Parathyroid adenoma (tissue), 2 donors: Measurements from ENCODE around the gene AGAP1.

ENCODE experiments used
- H2AFZ ChIP-seq: fragments of 300-600 bp; sonication (generic); one replicate; pipeline ENCODE4 v1.7.0; 2017; ENCODE audit warnings: antibody characterized with exemption, mild to moderate bottlenecking
- H3K27ac ChIP-seq: fragments of 300-600 bp; sonication (generic); one replicate; pipeline ENCODE4 v1.7.0; 2017
- H3K27me3 ChIP-seq: fragments of 300-600 bp; sonication (generic); one replicate; pipeline ENCODE4 v1.7.0; 2017; ENCODE audit warnings: low read length; ENCODE audit not compliant: control insufficient read depth, insufficient read depth
- H3K36me3 ChIP-seq: fragments of 300-600 bp; sonication (generic); one replicate; pipeline ENCODE4 v1.7.0; 2017; ENCODE audit warnings: low read length; ENCODE audit not compliant: control insufficient read depth, insufficient read depth
- H3K4me1 ChIP-seq: fragments of 300-600 bp; sonication (generic); one replicate; pipeline ENCODE4 v1.7.0; 2017; ENCODE audit warnings: control low read depth
- H3K4me2 ChIP-seq: fragments of 300-600 bp; sonication (generic); one replicate; pipeline ENCODE4 v1.7.0; 2017; ENCODE audit warnings: low read length
- H3K4me3 ChIP-seq: fragments of 300-600 bp; sonication (generic); one replicate; pipeline ENCODE4 v1.7.0; 2017; ENCODE audit warnings: low read depth, low read length
- H3K79me2 ChIP-seq: fragments of 300-600 bp; sonication (generic); one replicate; pipeline ENCODE4 v1.7.0; 2017; ENCODE audit warnings: control low read depth
- H3K9ac ChIP-seq: fragments of 300-600 bp; sonication (generic); one replicate; pipeline ENCODE4 v1.7.0; 2017; ENCODE audit warnings: mild to moderate bottlenecking
- H3K9me3 ChIP-seq: fragments of 300-600 bp; sonication (generic); one replicate; pipeline ENCODE4 v1.7.0; 2017; ENCODE audit warnings: low read length; ENCODE audit not compliant: control insufficient read depth
- TF ChIP-seq, protein P1 (sequence below): fragments of 300-600 bp; sonication (generic); IDR thresholded peaks from one replicate; pipeline ENCODE4 v1.7.0; 2017; ENCODE audit warnings: antibody characterized with exemption, mild to moderate bottlenecking
- donor health status: primary hyperparathyroidism.

The AGAP1 gene

DNA sequence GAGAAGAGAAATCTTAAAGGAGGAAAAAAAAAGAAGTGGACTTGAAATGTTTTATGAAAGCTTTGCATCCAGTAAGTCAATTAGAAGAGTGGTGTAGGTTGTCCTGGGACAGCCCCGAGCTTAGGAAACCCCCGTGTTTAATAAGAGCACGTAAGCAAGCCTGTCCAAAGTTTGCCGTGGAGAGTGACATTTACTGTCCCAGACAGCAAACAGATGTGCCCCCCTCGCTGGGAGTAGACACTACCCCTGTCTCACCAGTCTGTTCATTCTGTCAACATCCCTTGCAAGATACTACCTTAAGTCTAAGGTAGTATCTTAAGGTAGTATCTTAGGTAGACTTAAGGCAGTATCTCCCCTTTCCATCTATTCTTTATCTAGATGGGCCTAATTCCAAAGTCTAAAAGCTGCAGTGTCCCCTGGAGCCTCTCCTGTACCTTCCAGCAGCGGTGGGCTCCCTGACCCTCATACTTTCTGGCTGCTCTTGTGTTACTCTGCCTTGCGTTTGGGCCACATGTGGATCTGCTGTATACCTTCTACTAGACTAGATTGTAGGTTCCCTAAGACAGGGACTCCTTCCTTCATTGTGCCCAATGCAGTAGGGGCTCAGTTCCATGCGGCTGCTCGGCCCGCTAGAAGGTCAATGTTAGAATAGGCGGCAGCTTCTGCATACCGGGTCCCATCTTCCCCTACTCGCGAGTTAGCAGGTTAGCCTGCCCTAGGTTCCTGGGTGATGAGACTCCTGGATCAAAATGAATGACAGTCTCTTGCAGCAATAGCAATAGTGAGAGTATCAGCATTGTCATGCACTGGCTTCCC, 430.2 kb downstream of the AGAP1 start:
- no peak overlapping the region for H2AFZ ChIP-seq
- H3K79me2 ChIP-seq = no peaks in the 10 kb centered on the region
- H3K9me3 ChIP-seq = no peaks in the 10 kb centered on the region
- no peaks in the 10 kb centered on the region for H3K27me3 ChIP-seq
- no peak overlapping the region for H3K9ac ChIP-seq
- no peak overlapping the region for H3K4me3 ChIP-seq
- H3K4me2 ChIP-seq = no peak overlapping the region
- no peaks in the 10 kb centered on the region for H3K4me1 ChIP-seq
- TF ChIP-seq, protein P1, sequence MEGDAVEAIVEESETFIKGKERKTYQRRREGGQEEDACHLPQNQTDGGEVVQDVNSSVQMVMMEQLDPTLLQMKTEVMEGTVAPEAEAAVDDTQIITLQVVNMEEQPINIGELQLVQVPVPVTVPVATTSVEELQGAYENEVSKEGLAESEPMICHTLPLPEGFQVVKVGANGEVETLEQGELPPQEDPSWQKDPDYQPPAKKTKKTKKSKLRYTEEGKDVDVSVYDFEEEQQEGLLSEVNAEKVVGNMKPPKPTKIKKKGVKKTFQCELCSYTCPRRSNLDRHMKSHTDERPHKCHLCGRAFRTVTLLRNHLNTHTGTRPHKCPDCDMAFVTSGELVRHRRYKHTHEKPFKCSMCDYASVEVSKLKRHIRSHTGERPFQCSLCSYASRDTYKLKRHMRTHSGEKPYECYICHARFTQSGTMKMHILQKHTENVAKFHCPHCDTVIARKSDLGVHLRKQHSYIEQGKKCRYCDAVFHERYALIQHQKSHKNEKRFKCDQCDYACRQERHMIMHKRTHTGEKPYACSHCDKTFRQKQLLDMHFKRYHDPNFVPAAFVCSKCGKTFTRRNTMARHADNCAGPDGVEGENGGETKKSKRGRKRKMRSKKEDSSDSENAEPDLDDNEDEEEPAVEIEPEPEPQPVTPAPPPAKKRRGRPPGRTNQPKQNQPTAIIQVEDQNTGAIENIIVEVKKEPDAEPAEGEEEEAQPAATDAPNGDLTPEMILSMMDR = no peak
- H3K36me3 ChIP-seq = no peaks in the 10 kb centered on the region
- no peak overlapping the region for H3K27ac ChIP-seq

DNA sequence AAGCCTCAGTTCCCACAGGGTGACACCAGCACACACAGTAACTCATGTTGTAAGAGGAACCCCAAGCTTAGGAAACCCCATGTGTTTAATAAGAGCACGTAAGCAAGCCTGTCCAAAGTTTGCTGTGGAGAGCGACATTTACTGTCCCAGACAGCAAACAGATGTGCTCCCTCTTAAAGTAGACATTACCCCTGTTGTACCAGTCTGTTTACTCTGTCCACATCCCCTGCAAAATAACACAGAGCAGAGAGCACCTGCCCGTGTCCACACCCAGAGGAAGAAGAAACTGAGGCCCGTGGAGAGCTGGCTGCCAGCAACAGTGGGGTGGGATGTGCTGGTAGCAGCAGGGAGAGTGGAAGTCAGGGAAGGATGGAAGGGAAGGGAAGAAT, 430.8 kb downstream of the AGAP1 start:
- no peak overlapping the region for H3K4me3 ChIP-seq
- no peaks in the 10 kb centered on the region for H3K27me3 ChIP-seq
- no peak overlapping the region for H3K4me2 ChIP-seq
- no peak overlapping the region for H3K9ac ChIP-seq
- H3K79me2 ChIP-seq = no peaks in the 10 kb centered on the region
- H3K27ac ChIP-seq = no peak overlapping the region
- TF ChIP-seq, protein P1 = no peak
- no peaks in the 10 kb centered on the region for H3K4me1 ChIP-seq
- no peaks in the 10 kb centered on the region for H3K9me3 ChIP-seq
- H2AFZ ChIP-seq = no peak overlapping the region
- no peaks in the 10 kb centered on the region for H3K36me3 ChIP-seq

DNA sequence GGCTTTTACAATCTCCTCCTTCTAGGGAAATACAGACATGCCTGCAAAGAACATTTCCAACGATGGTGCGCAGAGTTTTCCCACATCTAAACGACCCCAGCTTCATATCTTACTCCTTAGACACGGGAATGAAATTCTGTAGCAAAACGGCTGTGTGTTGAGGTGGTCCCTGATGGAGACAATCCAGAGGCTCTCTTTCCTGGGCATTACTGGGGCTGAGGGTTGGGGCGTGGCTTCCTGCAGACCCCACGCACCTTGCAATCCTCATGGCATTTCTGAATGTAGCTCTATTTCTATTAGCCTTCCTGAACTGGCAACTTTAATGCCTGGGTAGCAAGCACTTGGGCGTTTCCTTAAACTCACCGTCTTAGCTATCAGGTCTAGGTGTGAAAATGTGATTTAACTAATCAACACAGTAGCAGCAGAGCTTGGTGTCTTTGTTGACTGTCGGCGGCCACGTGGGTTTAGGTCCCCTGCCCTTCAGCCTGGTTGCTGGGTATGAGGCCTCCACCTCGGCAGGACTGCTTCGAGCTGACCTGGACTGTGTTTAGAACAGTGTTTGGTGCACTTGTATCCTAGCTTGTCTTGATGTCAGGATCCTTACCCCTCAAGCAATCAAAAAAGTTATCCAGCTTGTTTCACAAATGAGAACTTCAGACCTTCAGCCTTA, 431.5 kb downstream of the AGAP1 start:
- H3K4me1 ChIP-seq = no peaks in the 10 kb centered on the region
- TF ChIP-seq, protein P1 = no peak
- no peaks in the 10 kb centered on the region for H3K36me3 ChIP-seq
- no peaks in the 10 kb centered on the region for H3K27me3 ChIP-seq
- H3K4me3 ChIP-seq = no peak overlapping the region
- no peaks in the 10 kb centered on the region for H3K9me3 ChIP-seq
- no peak overlapping the region for H3K9ac ChIP-seq
- H3K79me2 ChIP-seq = no peaks in the 10 kb centered on the region
- H3K27ac ChIP-seq = no peak overlapping the region
- no peak overlapping the region for H2AFZ ChIP-seq
- H3K4me2 ChIP-seq = no peak overlapping the region

DNA sequence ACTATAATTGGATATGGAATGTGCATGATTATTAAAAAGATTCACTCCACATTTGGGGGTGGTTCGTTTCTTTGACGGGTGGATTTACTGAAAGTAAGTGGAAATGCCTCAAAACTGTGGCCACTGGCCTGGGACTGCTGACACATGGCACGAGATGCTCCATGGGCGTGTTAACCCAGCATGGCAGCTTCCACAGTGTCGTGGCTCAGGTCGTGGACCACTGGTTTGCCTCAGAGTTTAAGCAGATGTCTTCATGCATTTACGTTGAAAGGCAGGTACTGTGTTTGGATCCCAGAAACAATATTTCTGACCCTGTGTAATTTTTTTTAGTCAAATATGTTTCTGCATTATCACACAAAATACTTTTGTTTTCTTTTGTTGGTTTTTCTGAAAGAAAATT, 432.4 kb downstream of the AGAP1 start:
- H3K27ac ChIP-seq = no peak overlapping the region
- H3K4me2 ChIP-seq = no peak overlapping the region
- no peaks in the 10 kb centered on the region for H3K79me2 ChIP-seq
- H3K9ac ChIP-seq = no peak overlapping the region
- H3K27me3 ChIP-seq = no peaks in the 10 kb centered on the region
- no peak overlapping the region for H3K4me3 ChIP-seq
- H3K36me3 ChIP-seq = no peaks in the 10 kb centered on the region
- H3K4me1 ChIP-seq = no peaks in the 10 kb centered on the region
- no peaks in the 10 kb centered on the region for H3K9me3 ChIP-seq
- H2AFZ ChIP-seq = no peak overlapping the region
- TF ChIP-seq, protein P1 = no peak
